Measurements from ENCODE around the gene CDKN2AIPNL.

CDKN2AIPNL gene

DNA sequence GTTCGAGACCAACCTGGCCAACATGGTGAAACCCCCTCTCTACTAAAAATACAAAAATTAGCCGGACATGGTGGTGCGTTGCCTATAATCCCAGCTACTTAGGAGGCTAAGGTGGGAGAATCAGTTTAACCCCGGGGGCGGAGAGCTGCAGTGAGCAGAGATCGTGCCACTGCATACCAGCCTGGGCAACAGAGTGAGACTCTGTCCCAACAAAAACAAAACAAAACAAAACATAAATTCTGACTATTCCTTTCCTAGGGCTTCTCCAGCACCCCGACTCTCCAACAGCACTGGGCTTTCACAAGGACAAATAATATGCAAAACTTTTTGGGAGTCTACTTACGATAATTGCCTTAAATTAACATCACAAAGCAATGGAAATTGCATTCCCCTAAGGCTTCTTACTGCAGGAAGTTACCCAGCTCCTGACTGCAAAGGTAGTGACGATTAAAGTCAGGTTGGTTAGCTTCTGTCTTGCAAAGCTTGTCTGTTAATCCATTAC is 15.9 kb upstream of the CDKN2AIPNL start:
- Histone ChIP-seq H3F3A (ENCODE audit: insufficient read depth, low read length) (no peaks in the 10 kb centered on the region), H3K27ac (ENCODE audit: low read length) (no peak overlapping the region), H4K20me1 (ENCODE audit: insufficient read depth, low read length) (no peaks in the 10 kb centered on the region), H3K79me2 (ENCODE audit: low read length) (no peaks in the 10 kb centered on the region), H3K9ac (ENCODE audit: low read length) (no peak overlapping the region), H3K9me2 (replicated peaks; ENCODE audit: insufficient read depth, low read length) (no peaks in the 10 kb centered on the region), H3K4me2 (ENCODE audit: low read depth, low read length) (no peak overlapping the region), H2AFZ (ENCODE audit: low read length) (no peak overlapping the region), H3K4me1 (ENCODE audit: low read length) (no peaks in the 10 kb centered on the region), H3K4me3 (ENCODE audit: low read length) (no peak overlapping the region), H3K36me3 (replicated peaks; ENCODE audit: insufficient read depth, low read length) (no peaks in the 10 kb centered on the region), H3K27me3 (replicated peaks; ENCODE audit: insufficient read depth, low read length) (no peaks in the 10 kb centered on the region), H3K9me3 (replicated peaks; ENCODE audit: insufficient read depth, low read length) (no peaks in the 10 kb centered on the region)
- TF ChIP-seq EZH2phosphoT487 (IDR thresholded peaks at IDR 0.05; ENCODE audit: low read length) (no peak), CTCF (IDR thresholded peaks at IDR 0.05; ENCODE audit: low read length) (no peak), EZH2 (optimal IDR thresholded peaks at IDR 0.05; ENCODE audit: low read depth, low read length) (no peak)
- DNase-seq, result no peak

DNA sequence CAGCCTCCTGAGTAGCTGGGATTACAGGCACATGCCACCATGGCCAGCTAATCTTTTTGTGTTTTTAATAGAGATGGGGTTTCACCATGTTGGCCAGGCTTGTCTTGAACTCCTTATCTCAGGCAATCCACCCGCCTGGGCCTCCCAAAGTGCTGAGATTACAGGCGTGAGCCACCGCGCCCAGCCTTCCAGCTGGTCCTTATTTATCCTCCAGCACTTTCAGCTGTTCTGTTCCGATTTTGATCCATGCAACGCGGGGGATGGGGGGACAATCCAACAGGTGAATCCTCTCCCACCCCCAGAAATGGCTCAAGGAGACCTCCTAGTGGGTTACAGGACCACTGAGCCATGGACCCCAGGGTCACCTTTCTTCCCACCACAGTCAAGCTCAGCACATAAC is 14.7 kb upstream of the CDKN2AIPNL start:
- H3K9me3 ChIP-seq (replicated peaks; ENCODE audit: insufficient read depth, low read length), result no peaks in the 10 kb centered on the region
- no peak for DNase-seq
- H3F3A ChIP-seq (ENCODE audit: insufficient read depth, low read length), result no peaks in the 10 kb centered on the region
- no peaks in the 10 kb centered on the region for H3K36me3 ChIP-seq (replicated peaks; ENCODE audit: insufficient read depth, low read length)
- H3K4me1 ChIP-seq (ENCODE audit: low read length), result no peaks in the 10 kb centered on the region
- no peak overlapping the region for H3K9ac ChIP-seq (ENCODE audit: low read length)
- TF ChIP-seq EZH2 (optimal IDR thresholded peaks at IDR 0.05; ENCODE audit: low read depth, low read length) (no peak), CTCF (IDR thresholded peaks at IDR 0.05; ENCODE audit: low read length) (no peak), EZH2phosphoT487 (IDR thresholded peaks at IDR 0.05; ENCODE audit: low read length) (no peak)
- no peak overlapping the region for H3K27ac ChIP-seq (ENCODE audit: low read length)
- H3K9me2 ChIP-seq (replicated peaks; ENCODE audit: insufficient read depth, low read length), result no peaks in the 10 kb centered on the region
- no peak overlapping the region for H3K4me3 ChIP-seq (ENCODE audit: low read length)
- no peaks in the 10 kb centered on the region for H4K20me1 ChIP-seq (ENCODE audit: insufficient read depth, low read length)
- H3K79me2 ChIP-seq (ENCODE audit: low read length), result no peaks in the 10 kb centered on the region
- H3K27me3 ChIP-seq (replicated peaks; ENCODE audit: insufficient read depth, low read length), result no peaks in the 10 kb centered on the region
- no peak overlapping the region for H2AFZ ChIP-seq (ENCODE audit: low read length)
- H3K4me2 ChIP-seq (ENCODE audit: low read depth, low read length), result no peak overlapping the region

- no peaks in the 10 kb centered on the region for H3K27me3 ChIP-seq (replicated peaks; ENCODE audit: insufficient read depth, low read length)
- H3K9me3 ChIP-seq (replicated peaks; ENCODE audit: insufficient read depth, low read length), result no peaks in the 10 kb centered on the region
- no peak overlapping the region for H3K27ac ChIP-seq (ENCODE audit: low read length)
- no peaks in the 10 kb centered on the region for H3K79me2 ChIP-seq (ENCODE audit: low read length)
- H4K20me1 ChIP-seq (ENCODE audit: insufficient read depth, low read length), result no peaks in the 10 kb centered on the region
- no peak for TF ChIP-seq CTCF (IDR thresholded peaks at IDR 0.05; ENCODE audit: low read length)
- no peak for TF ChIP-seq EZH2 (optimal IDR thresholded peaks at IDR 0.05; ENCODE audit: low read depth, low read length)
- TF ChIP-seq EZH2phosphoT487 (IDR thresholded peaks at IDR 0.05; ENCODE audit: low read length), result no peak
- no peak overlapping the region for H3K4me3 ChIP-seq (ENCODE audit: low read length)
- H3K4me1 ChIP-seq (ENCODE audit: low read length), result no peaks in the 10 kb centered on the region
- H3K9me2 ChIP-seq (replicated peaks; ENCODE audit: insufficient read depth, low read length), result no peaks in the 10 kb centered on the region
- H3K9ac ChIP-seq (ENCODE audit: low read length), result no peak overlapping the region
- H3F3A ChIP-seq (ENCODE audit: insufficient read depth, low read length), result no peaks in the 10 kb centered on the region
- no peak for DNase-seq
- no peak overlapping the region for H2AFZ ChIP-seq (ENCODE audit: low read length)
- no peaks in the 10 kb centered on the region for H3K36me3 ChIP-seq (replicated peaks; ENCODE audit: insufficient read depth, low read length)
- H3K4me2 ChIP-seq (ENCODE audit: low read depth, low read length), result no peak overlapping the region
Measured at GRCh38 chr5:134423376-134423775, 11.7 kb upstream of the CDKN2AIPNL start.
